ENCODE measurements around the gene DIPK1B. TPM values are rescaled to one million over a fixed set of nuclear protein-coding genes. Genes with fewer than 3 reads are reported as not detected.
"Not testable (repeated sequence)": the region's sequence is repeated elsewhere in the genome, so short reads cannot be mapped to it uniquely, and the experiment has no call there.

DIPK1B gene
- total RNA-seq, 1 donor, result 0.45 TPM

- TF ChIP-seq CTCF (IDR thresholded peaks at IDR 0.05; ENCODE audit: insufficient read depth, low read length), result no peak
- DNase-seq (ENCODE audit: low read depth), result no peak
- H3K4me3 ChIP-seq (ENCODE audit: low read depth, low read length), result no peak overlapping the region
Measured at GRCh38 chr9:136757751-136758140, 45.4 kb downstream of the DIPK1B start.

GRCh38 chr9:136759001-136759400 lies 46.6 kb downstream of the DIPK1B start:
- H3K4me3 ChIP-seq (ENCODE audit: low read depth, low read length), result no peak overlapping the region
- no peak for TF ChIP-seq CTCF (IDR thresholded peaks at IDR 0.05; ENCODE audit: insufficient read depth, low read length)
- DNase-seq (ENCODE audit: low read depth), result no peak

GRCh38 chr9:136759436-136760325 lies 47.3 kb downstream of the DIPK1B start:
- DNase-seq (ENCODE audit: low read depth), result no peak
- H3K4me3 ChIP-seq (ENCODE audit: low read depth, low read length), result no peak overlapping the region
- no peak for TF ChIP-seq CTCF (IDR thresholded peaks at IDR 0.05; ENCODE audit: insufficient read depth, low read length)

GRCh38 chr9:136760424-136760823 lies 48.1 kb downstream of the DIPK1B start:
- no peak for TF ChIP-seq CTCF (IDR thresholded peaks at IDR 0.05; ENCODE audit: insufficient read depth, low read length)
- H3K4me3 ChIP-seq (ENCODE audit: low read depth, low read length), result no peak overlapping the region
- DNase-seq (ENCODE audit: low read depth), result no peak

- DNase-seq (ENCODE audit: low read depth), result peak; percentile 66
- H3K4me3 ChIP-seq (ENCODE audit: low read depth, low read length), result not testable (repeated sequence)
- peak; percentile 77 for TF ChIP-seq CTCF (IDR thresholded peaks at IDR 0.05; ENCODE audit: insufficient read depth, low read length)
Measured at GRCh38 chr9:136760834-136761544, 48.6 kb downstream of the DIPK1B start.

- no peak overlapping the region for H3K4me3 ChIP-seq (ENCODE audit: low read depth, low read length)
- no peak for DNase-seq (ENCODE audit: low read depth)
- no peak for TF ChIP-seq CTCF (IDR thresholded peaks at IDR 0.05; ENCODE audit: insufficient read depth, low read length)
Measured at GRCh38 chr9:136761545-136761981, 49.2 kb downstream of the DIPK1B start.

All from fibroblast of the aortic adventitia (primary cell).